Neural progenitor cell (in vitro differentiated cells): Measurements from ENCODE around the gene TMCO5A. TPM values are rescaled to one million over a fixed set of nuclear protein-coding genes. Genes with fewer than 3 reads are reported as not detected.
A peak's percentile ranks its signal among the peaks of the same experiment; 100 is the strongest.

Experiments used
- DNase-seq: peaks from one replicate; pipeline ENCODE4 v3.0.0-alpha.2; 2016; ENCODE audit warnings: low spot score
- H2AFZ ChIP-seq: fragments of 200-600 bp; sonication (generic); replicated peaks from 2 replicates; pipeline ENCODE4 v1.6.1; 2016; ENCODE audit warnings: antibody characterized with exemption
- H3F3A ChIP-seq: fragments of 200-600 bp; sonication (generic); 2 replicates; pipeline ENCODE4 v1.6.1; 2016; ENCODE audit warnings: antibody characterized with exemption, low read depth
- H3K27ac ChIP-seq: fragments of 200-600 bp; sonication (generic); 2 replicates; pipeline ENCODE4 v1.5.1; 2016; ENCODE audit warnings: mild to moderate bottlenecking
- H3K27me3 ChIP-seq: fragments of 200-600 bp; sonication (generic); 2 replicates; pipeline ENCODE4 v1.6.1; 2016; ENCODE audit warnings: mild to moderate bottlenecking, moderate library complexity
- H3K36me3 ChIP-seq: fragments of 200-600 bp; sonication (generic); 2 replicates; pipeline ENCODE4 v1.5.1; 2016
- H3K4me1 ChIP-seq: fragments of 200-600 bp; sonication (generic); 2 replicates; pipeline ENCODE4 v1.6.1; 2016; ENCODE audit warnings: mixed run types
- H3K4me2 ChIP-seq: fragments of 200-600 bp; sonication (generic); 2 replicates; pipeline ENCODE4 v1.6.1; 2016
- H3K4me3 ChIP-seq: fragments of 200-600 bp; sonication (generic); 2 replicates; pipeline ENCODE4 v1.5.1; 2016
- H3K79me2 ChIP-seq: fragments of 200-600 bp; sonication (generic); 2 replicates; pipeline ENCODE4 v1.6.1; 2016; ENCODE audit warnings: low read depth
- H3K9ac ChIP-seq: fragments of 200-600 bp; sonication (generic); 2 replicates; pipeline ENCODE4 v1.6.1; 2016
- H3K9me3 ChIP-seq: fragments of 200-600 bp; sonication (generic); 2 replicates; pipeline ENCODE4 v1.5.1; 2016; ENCODE audit warnings: low read depth
- H4K20me1 ChIP-seq: fragments of 200-600 bp; sonication (generic); 2 replicates; pipeline ENCODE4 v1.6.1; 2016; ENCODE audit warnings: low read depth
- H3K27ac Mint-ChIP-seq: 3 replicates; pipeline ENCODE4 v1.8.0; 2021; ENCODE audit warnings: mixed read lengths
- H3K27me3 Mint-ChIP-seq: 2 replicates; pipeline ENCODE4 v1.8.0; 2022; ENCODE audit warnings: low read depth, mild to moderate bottlenecking, inconsistent platforms, moderate library complexity, mixed read lengths; ENCODE audit not compliant: insufficient read depth
- H3K36me3 Mint-ChIP-seq: 3 replicates; pipeline ENCODE4 v1.8.0; 2021; ENCODE audit warnings: mixed read lengths
- H3K4me1 Mint-ChIP-seq: 3 replicates; pipeline ENCODE4 v1.8.0; 2021; ENCODE audit warnings: mixed read lengths
- H3K4me3 Mint-ChIP-seq: 3 replicates; pipeline ENCODE4 v1.8.0; 2021; ENCODE audit warnings: mild to moderate bottlenecking, moderate library complexity, mixed read lengths
- H3K9me3 Mint-ChIP-seq: 3 replicates; pipeline ENCODE4 v1.8.0; 2020; ENCODE audit warnings: mixed read lengths
- CTCF ChIP-seq: fragments of 200-600 bp; sonication (generic); IDR thresholded peaks from 2 replicates; pipeline ENCODE4 v1.5.1; 2017; ENCODE audit warnings: antibody characterized with exemption, mild to moderate bottlenecking
- EZH2 ChIP-seq: fragments of 200-600 bp; sonication (generic); IDR thresholded peaks from 2 replicates; pipeline ENCODE4 v1.6.1; 2017; ENCODE audit warnings: antibody characterized with exemption, mild to moderate bottlenecking, moderate library complexity
- EZH2phosphoT487 ChIP-seq: fragments of 200-600 bp; sonication (generic); IDR thresholded peaks from 2 replicates; pipeline ENCODE4 v1.6.1; 2017; ENCODE audit warnings: antibody characterized with exemption
- total RNA-seq: library from RNA; depleted of rRNA; stranded (reverse); fragments of >200 nt; gene quantifications from 2 replicates; pipeline ENCODE4 v1.2.3, GENCODE V29; 2015; ENCODE audit warnings: low replicate concordance

Gene TMCO5A
- total RNA-seq, 1 donor from 2014 or later, result not detected

DNA sequence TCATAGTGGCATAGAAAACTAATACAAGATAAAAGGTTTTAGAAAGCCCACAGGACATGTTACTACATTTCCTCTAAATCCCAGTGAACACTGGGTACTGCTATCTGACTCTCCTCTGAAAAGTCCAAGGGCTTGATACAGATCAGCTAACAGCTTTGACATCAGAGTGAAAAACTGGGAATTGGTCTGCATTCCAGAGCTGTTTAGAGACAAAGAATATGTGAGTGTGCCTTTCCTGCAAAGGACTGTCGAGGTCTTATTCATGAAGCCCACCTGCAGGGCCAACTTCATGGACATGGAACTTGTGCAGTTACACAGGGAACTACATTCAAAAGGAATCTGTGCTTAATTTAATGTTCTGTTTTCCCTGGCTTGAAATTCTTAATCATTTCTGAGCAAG lies 5.2 kb upstream of the TMCO5A start:
- no peaks in the 10 kb centered on the region for H3K36me3 Mint-ChIP-seq
- Histone ChIP-seq H3K9me3 (no peaks in the 10 kb centered on the region), H3K4me1 (no peaks in the 10 kb centered on the region), H3K9ac (no peak overlapping the region), H3K36me3 (no peaks in the 10 kb centered on the region), H4K20me1 (no peaks in the 10 kb centered on the region), H3K79me2 (no peaks in the 10 kb centered on the region), H3K27me3 (no peaks in the 10 kb centered on the region), H3K4me2 (no peak overlapping the region), H3K27ac (no peak overlapping the region), H2AFZ (no peak overlapping the region), H3F3A (no peaks in the 10 kb centered on the region), H3K4me3 (no peak overlapping the region)
- peaks cover 17% of the 10 kb centered on the region for H3K4me1 Mint-ChIP-seq
- no peak overlapping the region for H3K4me3 Mint-ChIP-seq
- no peaks in the 10 kb centered on the region for H3K9me3 Mint-ChIP-seq
- TF ChIP-seq EZH2 (no peak), CTCF (no peak), EZH2phosphoT487 (no peak)
- DNase-seq, result peak; percentile 4
- no peaks in the 10 kb centered on the region for H3K27me3 Mint-ChIP-seq
- H3K27ac Mint-ChIP-seq, result no peak overlapping the region

DNA sequence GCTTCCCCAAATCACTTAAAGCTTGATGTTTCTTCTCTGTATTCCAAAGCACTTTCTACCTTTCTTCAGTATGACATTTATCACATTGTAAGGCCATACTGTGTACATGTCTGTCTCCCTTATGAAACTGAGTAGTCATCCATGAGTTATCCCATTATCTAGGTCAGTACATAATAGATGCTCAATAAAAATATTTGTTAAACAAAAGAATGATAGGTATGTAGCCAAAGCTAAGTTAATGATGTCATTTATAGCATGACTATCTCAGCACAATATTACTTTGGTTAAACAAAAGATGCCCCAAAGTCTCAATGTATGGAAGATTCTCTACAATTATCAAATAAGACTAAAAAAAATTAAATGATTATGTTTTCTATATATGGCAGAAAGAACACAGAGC lies 3.1 kb upstream of the TMCO5A start:
- no peak for DNase-seq
- Histone ChIP-seq H3K27ac (no peak overlapping the region), H3K9ac (no peak overlapping the region), H3F3A (no peaks in the 10 kb centered on the region), H3K79me2 (no peaks in the 10 kb centered on the region), H3K36me3 (no peaks in the 10 kb centered on the region), H3K9me3 (no peaks in the 10 kb centered on the region), H3K4me1 (no peaks in the 10 kb centered on the region), H3K4me3 (no peak overlapping the region), H4K20me1 (no peaks in the 10 kb centered on the region), H3K4me2 (no peak overlapping the region), H3K27me3 (no peaks in the 10 kb centered on the region), H2AFZ (no peak overlapping the region)
- TF ChIP-seq CTCF (no peak), EZH2 (no peak), EZH2phosphoT487 (no peak)
- no peaks in the 10 kb centered on the region for H3K27me3 Mint-ChIP-seq
- no peaks in the 10 kb centered on the region for H3K9me3 Mint-ChIP-seq
- H3K4me1 Mint-ChIP-seq, result peaks cover 17% of the 10 kb centered on the region
- no peak overlapping the region for H3K27ac Mint-ChIP-seq
- no peaks in the 10 kb centered on the region for H3K36me3 Mint-ChIP-seq
- no peak overlapping the region for H3K4me3 Mint-ChIP-seq

DNA sequence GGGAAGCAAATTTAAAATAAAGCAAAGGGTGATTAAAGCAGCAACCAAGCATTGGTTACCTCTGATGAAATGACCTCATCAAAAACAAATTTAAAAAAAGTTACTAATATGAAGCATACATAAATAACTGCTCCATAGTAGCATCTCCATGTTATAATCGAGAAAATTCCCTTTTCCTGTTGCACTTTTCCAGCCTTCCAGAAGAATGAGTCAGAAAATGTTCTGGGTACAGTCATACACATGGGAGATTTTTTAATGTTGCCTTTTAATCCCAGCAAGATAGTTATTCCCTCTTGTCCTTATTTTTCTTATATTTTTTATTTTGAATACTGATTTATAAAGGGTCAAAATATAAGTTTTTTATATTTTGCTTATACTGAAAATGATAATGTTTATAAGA lies 2.6 kb upstream of the TMCO5A start:
- no peak overlapping the region for H3K27ac ChIP-seq
- H3K4me1 ChIP-seq, result no peaks in the 10 kb centered on the region
- no peaks in the 10 kb centered on the region for H3K36me3 ChIP-seq
- Mint-ChIP-seq H3K27me3 (no peaks in the 10 kb centered on the region), H3K4me1 (peaks cover 17% of the 10 kb centered on the region), H3K36me3 (no peaks in the 10 kb centered on the region), H3K4me3 (no peak overlapping the region), H3K27ac (no peak overlapping the region), H3K9me3 (no peaks in the 10 kb centered on the region)
- no peaks in the 10 kb centered on the region for H4K20me1 ChIP-seq
- H3K4me2 ChIP-seq, result no peak overlapping the region
- no peak for TF ChIP-seq CTCF
- TF ChIP-seq EZH2, result no peak
- no peak for TF ChIP-seq EZH2phosphoT487
- H3K79me2 ChIP-seq, result no peaks in the 10 kb centered on the region
- no peaks in the 10 kb centered on the region for H3K27me3 ChIP-seq
- DNase-seq, result no peak
- no peak overlapping the region for H3K4me3 ChIP-seq
- no peaks in the 10 kb centered on the region for H3F3A ChIP-seq
- no peak overlapping the region for H2AFZ ChIP-seq
- no peak overlapping the region for H3K9ac ChIP-seq
- H3K9me3 ChIP-seq, result no peaks in the 10 kb centered on the region

- Histone ChIP-seq H3K36me3 (no peaks in the 10 kb centered on the region), H3K27ac (no peak overlapping the region)
These were observed 1.9 kb upstream of the TMCO5A start for GRCh38 chr15:37932549-37932948.

More at GRCh38 chr15:37932549-37932948, 1.9 kb upstream of the TMCO5A start:
- Histone ChIP-seq H3K4me3 (no peak overlapping the region), H3K27me3 (no peaks in the 10 kb centered on the region), H2AFZ (no peak overlapping the region), H4K20me1 (no peaks in the 10 kb centered on the region), H3K4me1 (no peaks in the 10 kb centered on the region), H3K4me2 (no peak overlapping the region), H3K9me3 (no peaks in the 10 kb centered on the region), H3K79me2 (no peaks in the 10 kb centered on the region), H3K9ac (no peak overlapping the region), H3F3A (no peaks in the 10 kb centered on the region)
- Mint-ChIP-seq H3K36me3 (no peaks in the 10 kb centered on the region), H3K9me3 (no peaks in the 10 kb centered on the region), H3K27me3 (no peaks in the 10 kb centered on the region), H3K27ac (no peak overlapping the region), H3K4me1 (peaks cover 17% of the 10 kb centered on the region), H3K4me3 (no peak overlapping the region)
- DNase-seq, result no peak
- TF ChIP-seq CTCF, result no peak
- no peak for TF ChIP-seq EZH2phosphoT487
- TF ChIP-seq EZH2, result no peak
